Stomach (tissue), 4 donors: ENCODE results near the gene RYR3.

Experiments
- EP300 ChIP-seq: sonication (generic); formaldehyde crosslinking; IDR thresholded peaks from one replicate; pipeline ENCODE4 v1.6.1; 2017; ENCODE audit warnings: antibody characterized with exemption
- POLR2A ChIP-seq, 4 donors: fragments of 450-650 bp; IDR thresholded peaks; one replicate each; pipeline ENCODE4 v1.6.1; 2016; ENCODE audit warnings: antibody characterized with exemption in 4 of 4, control low read depth in 2 of 4, mild to moderate bottlenecking in 1 of 4, moderate library complexity in 1 of 4
- POLR2AphosphoS5 ChIP-seq, 3 donors: sonication (generic); formaldehyde crosslinking; IDR thresholded peaks; one replicate each; pipeline ENCODE4 v1.6.1; 2016; ENCODE audit warnings: antibody characterized with exemption in 3 of 3
- TF ChIP-seq, protein P1 (sequence below), 7 experiments: fragments of 450-650 bp in 4 of 7; fragments of 200-600 bp in 3 of 7; sonication (generic) in 3 of 7; IDR thresholded peaks; one replicate each; pipeline ENCODE4 v1.5.1; 2016 to 2019; ENCODE audit warnings: antibody characterized with exemption in 7 of 7, control low read depth in 2 of 7, mild to moderate bottlenecking in 1 of 7

DNA sequence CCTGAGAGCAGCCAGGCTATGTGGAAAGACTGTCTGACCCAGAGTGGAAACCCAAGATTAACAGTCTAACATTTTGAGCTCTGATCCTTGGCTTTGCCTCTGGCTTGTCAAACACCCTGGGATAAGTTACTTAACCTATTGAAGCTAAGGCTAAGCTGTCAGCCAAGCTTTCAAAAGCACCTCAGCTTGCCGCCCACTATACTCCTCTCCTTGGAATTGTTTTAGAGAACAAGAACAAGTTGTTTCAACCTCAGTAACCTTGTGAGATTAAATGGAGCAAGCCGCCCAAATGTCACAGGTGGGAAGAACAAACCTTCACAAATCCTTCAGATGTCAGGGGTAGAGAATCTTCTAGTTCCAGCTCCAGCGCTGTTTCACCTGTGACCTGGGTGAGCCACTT is 235.1 kb downstream of the RYR3 start:
- TF ChIP-seq POLR2A (IDR thresholded peaks at IDR 0.05): no peak
- TF ChIP-seq, protein P1, sequence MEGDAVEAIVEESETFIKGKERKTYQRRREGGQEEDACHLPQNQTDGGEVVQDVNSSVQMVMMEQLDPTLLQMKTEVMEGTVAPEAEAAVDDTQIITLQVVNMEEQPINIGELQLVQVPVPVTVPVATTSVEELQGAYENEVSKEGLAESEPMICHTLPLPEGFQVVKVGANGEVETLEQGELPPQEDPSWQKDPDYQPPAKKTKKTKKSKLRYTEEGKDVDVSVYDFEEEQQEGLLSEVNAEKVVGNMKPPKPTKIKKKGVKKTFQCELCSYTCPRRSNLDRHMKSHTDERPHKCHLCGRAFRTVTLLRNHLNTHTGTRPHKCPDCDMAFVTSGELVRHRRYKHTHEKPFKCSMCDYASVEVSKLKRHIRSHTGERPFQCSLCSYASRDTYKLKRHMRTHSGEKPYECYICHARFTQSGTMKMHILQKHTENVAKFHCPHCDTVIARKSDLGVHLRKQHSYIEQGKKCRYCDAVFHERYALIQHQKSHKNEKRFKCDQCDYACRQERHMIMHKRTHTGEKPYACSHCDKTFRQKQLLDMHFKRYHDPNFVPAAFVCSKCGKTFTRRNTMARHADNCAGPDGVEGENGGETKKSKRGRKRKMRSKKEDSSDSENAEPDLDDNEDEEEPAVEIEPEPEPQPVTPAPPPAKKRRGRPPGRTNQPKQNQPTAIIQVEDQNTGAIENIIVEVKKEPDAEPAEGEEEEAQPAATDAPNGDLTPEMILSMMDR (IDR thresholded peaks at IDR 0.05): no peak
- no peak for TF ChIP-seq POLR2AphosphoS5 (IDR thresholded peaks at IDR 0.05)
- TF ChIP-seq EP300: no peak
